Measurements from ENCODE around the gene TBC1D23.
A peak's percentile ranks its signal among the peaks of the same experiment; 100 is the strongest.
"Not testable (repeated sequence)": the region's sequence is repeated elsewhere in the genome, so short reads cannot be mapped to it uniquely, and the experiment has no call there.

Gene TBC1D23

DNA sequence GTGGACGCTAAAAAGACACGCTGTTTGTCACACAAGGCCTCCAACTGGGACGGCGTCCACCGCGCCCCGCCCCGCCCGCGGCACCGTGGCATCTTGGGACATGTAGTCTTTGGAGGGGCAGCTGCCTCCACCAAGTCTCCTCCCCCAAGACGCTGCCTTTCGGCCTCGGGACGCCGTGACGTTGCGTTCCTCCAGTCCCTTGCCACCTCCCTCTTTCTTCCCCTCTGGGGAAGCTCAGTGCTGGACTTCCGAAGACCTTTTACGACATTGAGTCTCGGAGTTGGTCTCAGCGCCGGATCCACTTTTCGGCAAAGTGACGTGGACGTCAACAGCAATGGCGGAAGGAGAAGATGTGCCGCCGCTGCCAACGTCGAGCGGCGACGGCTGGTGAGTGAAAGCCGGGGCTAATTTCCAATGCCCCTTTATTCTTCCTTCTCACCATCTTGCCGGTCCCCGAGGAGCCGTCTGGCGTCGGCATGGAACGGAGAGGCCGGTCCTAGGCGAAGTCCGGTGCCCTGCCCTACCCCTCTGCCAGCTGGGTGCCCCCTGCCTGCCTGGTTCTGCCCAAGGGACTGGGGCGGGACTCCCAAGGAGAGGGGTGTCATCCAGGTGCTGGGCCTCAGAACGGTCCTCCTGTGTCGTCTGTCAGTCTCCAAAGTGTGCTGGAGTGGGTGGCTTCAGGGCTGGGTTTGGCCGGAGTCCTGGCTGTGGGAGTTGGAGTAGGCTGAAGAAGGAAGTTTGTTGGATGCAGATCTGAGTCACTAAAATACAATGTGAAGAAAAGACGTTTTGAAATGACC, at the start of gene TBC1D23:
Gene TBC1D23, plus strand, starts transcription at position 308 of the 800 bp plus-strand sequence. Its CDS starts 27 bp downstream, at position 335.
- DNase-seq (ENCODE audit: low spot score) = peak; percentile 98
- Mint-ChIP-seq H3K27ac (peak within 1 kb of the TSS; percentile 99), H3K4me1 (ENCODE audit: low read depth) (peaks cover 36% of the 10 kb centered on the region), H3K36me3 (ENCODE audit: low read depth) (peaks cover 3% of the 10 kb centered on the region), H3K9me3 (no peaks in the 10 kb centered on the region), H3K4me3 (peak within 1 kb of the TSS; percentile 97), H3K27me3 (ENCODE audit: low read depth) (no peaks in the 10 kb centered on the region)

DNA sequence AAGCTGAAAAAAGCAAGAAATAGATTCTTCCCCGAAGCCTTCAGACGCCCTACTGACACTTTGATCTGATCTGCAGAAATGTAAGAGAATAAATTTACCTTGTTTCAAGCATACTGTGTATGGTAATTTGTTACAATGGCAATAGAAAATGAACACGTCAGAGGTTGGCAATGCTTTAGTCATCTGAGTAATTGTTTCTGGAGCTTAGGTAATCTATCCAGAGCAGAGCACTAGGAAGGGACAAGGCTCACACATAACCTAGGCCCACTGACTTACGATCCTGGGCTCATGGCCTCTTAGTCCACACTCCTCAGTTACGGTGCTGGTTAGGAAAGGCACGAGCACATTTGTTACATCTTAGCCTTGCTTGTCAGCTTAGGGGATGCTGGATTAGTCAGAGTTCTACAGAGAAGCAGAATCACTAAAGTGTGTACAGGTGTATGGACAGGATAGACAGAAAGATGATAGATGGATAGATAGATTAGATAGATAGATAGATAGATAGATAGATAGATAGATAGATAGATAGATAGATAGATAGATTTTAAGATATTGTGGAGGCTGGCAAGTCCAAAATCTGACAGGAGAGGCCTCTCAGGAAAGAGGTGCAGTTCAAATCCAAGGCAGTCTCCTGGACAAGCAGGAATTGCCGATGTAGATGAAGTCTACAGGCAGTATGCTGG, 46.8 kb upstream of the TBC1D23 start:
- peaks cover 6% of the 10 kb centered on the region for H3K36me3 Mint-ChIP-seq (ENCODE audit: low read depth)
- DNase-seq (ENCODE audit: low spot score) = no peak
- peaks cover 21% of the 10 kb centered on the region for H3K4me1 Mint-ChIP-seq (ENCODE audit: low read depth)
- no peak overlapping the region for H3K27ac Mint-ChIP-seq
- peaks cover 30% of the 10 kb centered on the region for H3K27me3 Mint-ChIP-seq (ENCODE audit: low read depth)
- peaks cover 8% of the 10 kb centered on the region for H3K9me3 Mint-ChIP-seq
- H3K4me3 Mint-ChIP-seq = no peak overlapping the region

DNA sequence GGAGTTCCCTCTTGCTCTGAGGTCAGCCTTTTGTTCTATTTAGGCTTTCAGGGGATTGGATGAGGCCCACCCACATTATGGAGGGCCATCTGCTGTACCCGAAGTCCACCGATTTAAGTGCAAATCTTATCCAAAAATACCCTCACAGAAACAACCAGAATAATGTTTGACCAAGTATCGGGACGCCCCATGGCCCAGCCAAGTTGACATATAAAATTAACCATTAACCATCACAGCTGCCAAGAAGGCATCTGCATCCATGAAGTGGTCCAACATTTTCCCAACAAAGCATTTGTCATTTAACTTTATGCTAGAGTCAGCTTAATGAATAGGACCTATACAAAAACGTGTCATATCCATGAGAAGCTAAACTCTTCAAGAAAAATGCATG, 46.2 kb upstream of the TBC1D23 start:
- Mint-ChIP-seq H3K4me3 (no peak overlapping the region), H3K4me1 (ENCODE audit: low read depth) (peaks cover 17% of the 10 kb centered on the region), H3K27ac (no peak overlapping the region), H3K9me3 (peaks cover 14% of the 10 kb centered on the region), H3K36me3 (ENCODE audit: low read depth) (peaks cover 9% of the 10 kb centered on the region), H3K27me3 (ENCODE audit: low read depth) (peaks cover 34% of the 10 kb centered on the region)
- no peak for DNase-seq (ENCODE audit: low spot score)

DNA sequence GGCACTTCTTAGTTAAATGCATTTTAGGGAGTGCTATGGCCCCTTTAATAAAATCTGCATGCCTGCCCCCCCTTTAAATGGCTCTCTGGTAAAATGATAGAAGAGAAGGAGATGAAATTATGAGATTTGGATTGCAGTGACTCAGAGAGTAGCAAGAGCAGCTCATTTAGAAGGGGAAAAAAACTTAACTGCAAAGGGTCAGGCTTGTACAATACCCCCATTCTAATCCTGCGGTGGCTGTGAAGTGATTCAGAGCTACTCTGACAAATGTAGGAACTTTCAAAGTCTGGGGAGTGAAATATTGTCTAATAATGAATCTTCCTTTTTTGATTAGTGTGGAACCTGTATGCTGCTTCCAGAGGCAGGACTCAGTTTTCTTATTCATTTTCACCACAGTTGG, 44.1 kb upstream of the TBC1D23 start:
- Mint-ChIP-seq H3K36me3 (ENCODE audit: low read depth) (peaks cover 10% of the 10 kb centered on the region), H3K27ac (no peak overlapping the region), H3K4me3 (no peak overlapping the region), H3K9me3 (peaks cover 21% of the 10 kb centered on the region), H3K27me3 (ENCODE audit: low read depth) (peaks cover 38% of the 10 kb centered on the region), H3K4me1 (ENCODE audit: low read depth) (peaks cover 5% of the 10 kb centered on the region)
- no peak for DNase-seq (ENCODE audit: low spot score)

DNA sequence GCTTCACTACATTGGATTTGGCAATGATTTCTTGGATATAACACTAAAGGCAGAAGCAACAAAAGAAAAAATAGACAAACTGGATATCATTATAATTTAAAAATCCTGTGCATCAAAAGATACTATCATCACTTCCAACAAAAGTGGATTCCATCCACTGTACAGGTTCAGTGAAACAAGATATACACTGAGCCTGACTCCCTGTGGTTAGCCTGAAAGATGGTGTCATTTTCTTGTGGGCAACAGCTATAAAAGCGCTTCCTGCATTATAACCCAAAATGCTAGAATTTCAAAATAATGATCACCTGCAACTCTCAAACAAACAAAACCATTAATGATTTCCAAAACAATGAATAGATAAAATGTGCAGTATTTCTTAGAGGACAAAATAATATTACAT, 39.6 kb upstream of the TBC1D23 start:
- peaks cover 21% of the 10 kb centered on the region for H3K9me3 Mint-ChIP-seq
- H3K27me3 Mint-ChIP-seq (ENCODE audit: low read depth) = peaks cover 28% of the 10 kb centered on the region
- H3K27ac Mint-ChIP-seq = no peak overlapping the region
- H3K4me1 Mint-ChIP-seq (ENCODE audit: low read depth) = peaks cover 5% of the 10 kb centered on the region
- H3K36me3 Mint-ChIP-seq (ENCODE audit: low read depth) = peaks cover 10% of the 10 kb centered on the region
- DNase-seq (ENCODE audit: low spot score) = no peak
- no peak overlapping the region for H3K4me3 Mint-ChIP-seq

DNA sequence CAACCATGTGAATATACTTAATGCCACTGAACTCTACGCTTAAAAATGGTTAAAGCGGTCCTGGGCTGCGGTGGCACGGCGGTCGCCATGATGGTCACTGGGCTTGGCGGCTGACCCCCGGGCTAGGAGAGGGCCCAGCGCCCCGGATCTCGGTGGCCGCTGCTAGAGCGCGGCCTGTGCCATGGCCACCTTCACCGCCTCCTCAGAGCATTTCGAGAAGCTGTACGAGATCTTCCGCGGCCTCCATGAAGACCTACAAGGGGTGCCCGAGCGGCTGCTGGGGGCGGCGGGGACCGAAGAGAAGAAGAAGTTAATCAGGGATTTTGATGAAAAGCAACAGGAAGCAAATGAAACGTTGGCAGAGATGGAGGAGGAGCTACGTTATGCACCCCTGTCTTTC, 35.6 kb upstream of the TBC1D23 start:
- peaks cover 13% of the 10 kb centered on the region for H3K4me1 Mint-ChIP-seq (ENCODE audit: low read depth)
- peaks cover 4% of the 10 kb centered on the region for H3K27me3 Mint-ChIP-seq (ENCODE audit: low read depth)
- H3K36me3 Mint-ChIP-seq (ENCODE audit: low read depth) = peaks cover 5% of the 10 kb centered on the region
- no peak for DNase-seq (ENCODE audit: low spot score)
- H3K9me3 Mint-ChIP-seq = peaks cover 6% of the 10 kb centered on the region
- H3K4me3 Mint-ChIP-seq = no peak overlapping the region
- H3K27ac Mint-ChIP-seq = no peak overlapping the region

DNA sequence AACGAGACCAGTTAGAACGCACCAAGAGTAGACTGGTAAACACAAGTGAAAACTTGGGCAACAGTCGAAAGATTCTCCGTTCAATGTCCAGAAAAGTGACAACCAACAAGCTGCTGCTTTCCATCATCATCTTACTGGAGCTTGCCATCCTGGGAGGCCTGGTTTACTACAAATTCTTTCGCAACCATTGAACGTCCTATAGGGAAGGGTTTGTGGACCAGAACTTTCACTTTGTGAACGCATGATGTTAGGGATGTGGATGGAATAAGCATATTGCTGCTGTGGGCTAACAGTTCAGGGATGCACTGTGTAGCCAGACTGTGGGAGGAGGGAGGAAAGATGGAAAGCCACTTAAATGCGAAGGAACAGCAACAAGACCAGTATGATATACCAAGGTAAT, 34.9 kb upstream of the TBC1D23 start:
- no peak for DNase-seq (ENCODE audit: low spot score)
- Mint-ChIP-seq H3K4me1 (ENCODE audit: low read depth) (peaks cover 12% of the 10 kb centered on the region), H3K27me3 (ENCODE audit: low read depth) (peaks cover 1% of the 10 kb centered on the region), H3K9me3 (peaks cover 2% of the 10 kb centered on the region), H3K27ac (no peak overlapping the region), H3K36me3 (ENCODE audit: low read depth) (peaks cover 1% of the 10 kb centered on the region), H3K4me3 (no peak overlapping the region)

DNA sequence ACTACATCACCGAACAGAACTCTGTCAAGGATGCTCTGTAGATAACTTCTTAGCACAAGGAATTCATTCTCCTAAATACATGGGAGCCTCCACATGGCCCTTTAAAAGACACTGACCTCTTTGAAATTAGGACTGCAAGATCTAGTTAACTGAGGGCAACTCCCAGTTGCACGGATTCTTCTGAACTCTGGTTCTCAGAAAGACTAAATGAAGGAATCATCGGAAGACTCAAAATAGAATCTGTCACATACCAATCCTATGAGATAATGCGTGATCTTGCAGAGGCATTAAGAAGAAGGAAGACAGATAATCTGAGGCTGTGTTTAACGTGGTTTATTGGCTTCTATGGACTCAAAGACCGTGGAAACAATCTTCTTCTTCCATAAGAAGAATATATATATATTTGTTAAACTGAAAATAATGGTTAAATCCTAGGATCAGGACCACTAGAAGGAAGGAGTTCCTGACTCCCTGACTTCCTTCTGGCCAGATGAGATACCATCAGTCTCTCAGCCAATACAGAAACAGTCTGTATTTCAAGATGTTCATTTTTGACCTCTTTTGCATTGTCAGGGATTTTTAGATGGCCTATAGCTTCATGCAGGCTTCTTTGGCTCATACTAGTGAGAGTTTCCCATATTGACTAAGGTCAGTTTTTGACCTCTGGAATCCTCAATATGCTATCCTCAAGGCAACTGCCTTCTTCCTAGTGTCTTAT, 33.9 kb upstream of the TBC1D23 start:
- DNase-seq (ENCODE audit: low spot score) = no peak
- H3K27me3 Mint-ChIP-seq (ENCODE audit: low read depth) = no peaks in the 10 kb centered on the region
- no peak overlapping the region for H3K4me3 Mint-ChIP-seq
- H3K27ac Mint-ChIP-seq = no peak overlapping the region
- peaks cover 8% of the 10 kb centered on the region for H3K4me1 Mint-ChIP-seq (ENCODE audit: low read depth)
- no peaks in the 10 kb centered on the region for H3K9me3 Mint-ChIP-seq
- H3K36me3 Mint-ChIP-seq (ENCODE audit: low read depth) = no peaks in the 10 kb centered on the region

DNA sequence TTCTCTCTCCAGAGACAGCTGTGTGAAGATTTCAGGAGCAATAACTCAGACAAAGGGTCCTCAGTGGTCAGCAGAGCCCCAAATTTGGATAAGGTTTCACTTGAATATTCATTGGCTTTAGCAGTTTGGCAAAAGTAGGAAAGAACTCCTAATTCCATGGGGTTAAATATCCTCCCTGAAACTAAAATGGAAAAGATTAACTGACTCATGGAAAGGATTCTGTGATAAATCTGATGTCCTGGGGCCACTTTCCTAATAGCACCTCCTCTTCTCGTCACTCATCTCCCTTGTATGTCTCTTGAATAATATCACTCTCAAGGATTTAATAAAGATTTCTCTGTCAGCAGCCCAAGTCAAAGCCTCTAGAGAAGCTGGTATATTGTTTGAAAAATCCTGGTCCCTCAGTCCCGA, 33.3 kb upstream of the TBC1D23 start:
- DNase-seq (ENCODE audit: low spot score) = no peak
- Mint-ChIP-seq H3K27me3 (ENCODE audit: low read depth) (peaks cover 4% of the 10 kb centered on the region), H3K27ac (no peak overlapping the region), H3K9me3 (no peaks in the 10 kb centered on the region), H3K4me1 (ENCODE audit: low read depth) (peaks cover 8% of the 10 kb centered on the region), H3K4me3 (no peak overlapping the region), H3K36me3 (ENCODE audit: low read depth) (no peaks in the 10 kb centered on the region)

DNA sequence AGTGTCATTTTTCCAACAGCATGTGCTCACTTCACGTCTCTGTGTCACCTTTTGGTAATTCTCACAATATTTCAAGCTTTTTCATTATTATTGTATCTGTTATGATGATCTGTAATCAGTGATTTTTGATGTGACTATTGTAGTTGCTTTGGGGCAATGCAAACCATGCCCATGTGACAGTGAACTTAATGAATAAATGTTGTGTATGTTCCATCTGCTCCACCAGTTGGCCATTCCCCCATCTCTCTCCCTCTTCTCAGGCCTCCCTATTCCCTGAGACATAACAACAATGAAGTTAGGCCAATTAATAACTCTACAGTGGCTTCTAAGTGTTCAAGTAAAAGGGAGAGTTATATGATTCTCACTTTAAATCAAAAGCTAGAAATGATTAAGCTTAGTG, 32.5 kb upstream of the TBC1D23 start:
- no peaks in the 10 kb centered on the region for H3K9me3 Mint-ChIP-seq

DNA sequence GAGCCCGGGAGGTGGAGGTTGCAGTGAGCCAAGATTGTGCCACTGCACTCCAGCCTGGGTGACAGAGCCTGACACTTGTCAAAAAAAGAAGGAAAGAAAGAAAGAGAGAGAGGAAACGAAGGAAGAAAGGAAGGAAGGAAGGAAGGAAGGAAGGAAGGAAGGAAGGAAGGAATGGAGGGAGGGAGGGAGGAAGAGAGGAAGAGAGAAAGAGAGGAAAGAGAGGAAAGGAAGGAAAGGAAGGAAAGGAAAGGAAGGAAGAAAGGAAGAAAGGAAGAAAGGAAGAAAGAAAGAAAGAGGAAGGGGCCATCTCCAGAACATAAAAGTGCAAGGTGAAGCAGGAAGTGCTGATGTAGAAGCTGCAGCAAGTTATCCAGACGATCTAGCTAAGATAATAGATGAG, 31.6 kb upstream of the TBC1D23 start:
- peaks cover 13% of the 10 kb centered on the region for H3K27me3 Mint-ChIP-seq (ENCODE audit: low read depth)
- not testable (repeated sequence) for H3K4me3 Mint-ChIP-seq; H3K4me1 Mint-ChIP-seq (ENCODE audit: low read depth); H3K27ac Mint-ChIP-seq; H3K9me3 Mint-ChIP-seq; DNase-seq (ENCODE audit: low spot score); H3K36me3 Mint-ChIP-seq (ENCODE audit: low read depth)

More for the DNA sequence above, 32.5 kb upstream of the TBC1D23 start:
- Mint-ChIP-seq H3K27ac (no peak overlapping the region), H3K27me3 (ENCODE audit: low read depth) (peaks cover 8% of the 10 kb centered on the region), H3K36me3 (ENCODE audit: low read depth) (no peaks in the 10 kb centered on the region), H3K4me1 (ENCODE audit: low read depth) (peaks cover 8% of the 10 kb centered on the region), H3K4me3 (no peak overlapping the region)
- no peak for DNase-seq (ENCODE audit: low spot score)

DNA sequence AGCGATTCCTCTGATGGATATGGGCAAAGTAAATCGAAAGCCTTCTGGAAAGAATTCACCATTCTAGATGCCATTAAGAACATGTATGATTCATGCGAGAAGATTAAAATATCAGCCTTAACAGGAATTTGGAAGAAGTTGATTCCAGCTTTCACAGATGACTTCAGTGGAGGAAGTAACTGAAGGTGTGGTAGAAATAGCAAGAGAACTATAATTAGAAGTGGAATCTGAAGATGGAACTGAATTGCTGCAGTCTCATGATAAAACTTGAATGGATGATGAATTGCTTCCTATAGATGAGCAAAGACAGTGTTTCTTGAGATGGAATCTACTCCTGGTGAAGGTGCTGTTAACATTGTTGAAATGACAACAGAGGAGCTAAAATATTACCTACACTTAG, 30.1 kb upstream of the TBC1D23 start:
- H3K27ac Mint-ChIP-seq = no peak overlapping the region
- peaks cover 8% of the 10 kb centered on the region for H3K4me1 Mint-ChIP-seq (ENCODE audit: low read depth)
- no peaks in the 10 kb centered on the region for H3K36me3 Mint-ChIP-seq (ENCODE audit: low read depth)
- no peak for DNase-seq (ENCODE audit: low spot score)
- peaks cover 23% of the 10 kb centered on the region for H3K27me3 Mint-ChIP-seq (ENCODE audit: low read depth)
- no peak overlapping the region for H3K4me3 Mint-ChIP-seq
- H3K9me3 Mint-ChIP-seq = no peaks in the 10 kb centered on the region

DNA sequence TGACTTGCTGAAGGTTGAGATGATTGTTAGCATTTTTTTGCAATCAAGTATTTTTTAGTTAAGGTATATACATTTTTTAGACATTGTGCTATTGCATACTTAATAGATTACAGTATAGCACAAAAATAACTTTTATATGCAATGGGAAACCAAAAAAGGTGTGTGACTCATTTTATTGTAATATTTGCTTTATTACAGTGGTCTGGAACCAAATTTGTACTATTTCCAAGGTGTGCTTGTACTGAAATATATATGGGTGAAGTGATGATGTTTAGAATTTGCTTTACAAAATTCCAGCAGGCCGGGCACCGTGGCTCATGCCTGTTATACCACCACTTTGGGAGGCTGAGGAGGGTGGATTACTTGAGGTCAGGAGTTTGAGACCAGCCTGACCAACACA, 29.1 kb upstream of the TBC1D23 start:
- peaks cover 23% of the 10 kb centered on the region for H3K27me3 Mint-ChIP-seq (ENCODE audit: low read depth)
- no peak for DNase-seq (ENCODE audit: low spot score)
- H3K27ac Mint-ChIP-seq = no peak overlapping the region
- no peak overlapping the region for H3K4me3 Mint-ChIP-seq
- no peaks in the 10 kb centered on the region for H3K36me3 Mint-ChIP-seq (ENCODE audit: low read depth)
- H3K9me3 Mint-ChIP-seq = no peaks in the 10 kb centered on the region
- H3K4me1 Mint-ChIP-seq (ENCODE audit: low read depth) = peaks cover 8% of the 10 kb centered on the region

DNA sequence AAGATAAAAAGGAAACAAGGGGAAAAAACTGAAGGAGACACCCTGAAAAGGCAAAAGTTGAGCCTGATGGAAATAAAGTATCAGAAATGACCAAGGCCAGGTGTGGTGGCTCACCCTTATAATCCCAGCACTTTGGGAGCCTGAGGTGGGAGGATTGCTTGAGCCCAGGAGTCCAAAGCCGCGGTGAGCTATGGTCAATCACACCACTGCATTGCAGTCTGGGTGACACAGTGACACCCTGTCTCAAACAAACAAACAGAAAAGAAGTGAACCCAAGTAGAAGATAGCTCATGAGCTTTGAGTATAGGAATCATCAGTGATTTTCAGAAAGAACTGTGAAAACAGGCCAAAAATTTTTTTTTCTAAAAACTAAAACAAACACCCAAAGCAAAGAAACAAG, 26.4 kb upstream of the TBC1D23 start:
- no peak overlapping the region for H3K4me3 Mint-ChIP-seq
- peaks cover 23% of the 10 kb centered on the region for H3K27me3 Mint-ChIP-seq (ENCODE audit: low read depth)
- no peak for DNase-seq (ENCODE audit: low spot score)
- H3K9me3 Mint-ChIP-seq = peaks cover 4% of the 10 kb centered on the region
- H3K36me3 Mint-ChIP-seq (ENCODE audit: low read depth) = peaks cover 3% of the 10 kb centered on the region
- peaks cover 2% of the 10 kb centered on the region for H3K4me1 Mint-ChIP-seq (ENCODE audit: low read depth)
- no peak overlapping the region for H3K27ac Mint-ChIP-seq
